Hematopoietic multipotent progenitor cell treated with erythropoietin and hydrocortisone succinate and interleukin-3 and kit ligand, for 17 days (in vitro differentiated cells): ENCODE data around the gene NHERF1.

Experiments
- DNase-seq: peaks from one replicate; pipeline ENCODE4 v3.0.0-alpha.2; 2015; ENCODE audit warnings: low spot score

NHERF1 gene

GRCh38 chr17:74810699-74811485 lies 62.5 kb downstream of the NHERF1 start:
- DNase-seq, result no peak

DNA sequence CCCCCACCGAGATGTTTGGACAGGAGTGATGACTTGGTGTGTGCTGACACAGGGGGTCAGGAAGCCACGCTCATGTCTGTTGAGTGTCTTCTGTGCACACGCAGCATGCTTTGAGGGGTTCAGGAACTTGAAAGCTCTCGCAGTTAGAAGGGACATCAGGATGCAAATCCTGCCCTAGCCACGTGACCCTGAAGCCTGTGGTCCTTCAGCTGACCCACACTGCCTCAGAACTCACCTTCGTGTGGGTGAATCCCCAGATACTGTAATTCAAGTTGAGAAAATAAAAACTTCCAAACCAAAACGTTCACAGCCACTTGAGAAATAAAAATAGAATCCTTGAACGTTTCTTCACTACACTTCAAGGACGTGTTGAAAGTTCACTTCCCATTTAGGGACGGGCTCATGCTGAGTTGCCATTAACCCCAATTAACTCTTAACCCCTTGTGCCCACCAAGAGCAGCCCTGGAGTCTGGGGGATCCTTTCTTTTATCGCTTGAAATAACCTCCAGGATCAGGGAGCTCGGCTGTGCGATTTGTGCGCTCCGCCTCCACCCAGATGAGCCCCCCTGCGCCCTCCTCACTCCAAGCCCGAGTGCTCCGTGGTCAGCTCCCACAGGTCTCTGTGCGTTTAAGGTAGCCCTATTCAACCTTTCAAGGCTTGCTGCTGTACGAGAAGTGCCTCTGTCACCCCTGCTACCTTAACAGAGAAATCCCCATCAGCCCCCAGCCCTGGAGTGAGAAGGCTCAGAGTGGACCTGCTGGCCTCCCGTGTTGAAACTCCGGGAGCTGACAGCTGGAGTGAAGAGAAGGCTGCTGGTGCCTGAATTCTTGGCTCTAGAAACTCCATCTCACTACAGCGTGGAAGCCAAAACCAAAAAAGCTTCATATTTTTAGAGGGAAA lies 63.9 kb downstream of the NHERF1 start:
- DNase-seq, result no peak

DNA sequence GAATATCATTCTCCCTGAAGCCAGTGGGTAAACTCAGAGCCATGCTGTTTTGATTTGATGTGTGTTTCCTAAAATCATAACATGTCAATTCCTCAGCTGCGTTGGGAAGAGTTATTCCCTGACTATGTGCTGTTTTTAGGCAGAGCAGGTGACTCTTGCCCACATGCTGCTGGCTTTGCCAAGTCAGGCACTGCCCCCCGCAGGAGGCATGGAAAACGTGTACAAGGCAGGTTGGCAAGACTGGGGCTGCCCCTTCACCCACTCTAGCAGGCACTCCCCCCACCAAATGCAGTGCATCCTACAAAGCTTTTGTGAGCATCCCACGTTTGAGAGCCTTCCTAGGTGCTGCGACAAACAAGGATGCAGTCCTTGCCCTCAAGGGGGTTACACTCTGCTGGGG lies 66.0 kb downstream of the NHERF1 start:
- no peak for DNase-seq

- DNase-seq, result no peak
These were observed 66.6 kb downstream of the NHERF1 start for GRCh38 chr17:74815067-74815466.

DNA sequence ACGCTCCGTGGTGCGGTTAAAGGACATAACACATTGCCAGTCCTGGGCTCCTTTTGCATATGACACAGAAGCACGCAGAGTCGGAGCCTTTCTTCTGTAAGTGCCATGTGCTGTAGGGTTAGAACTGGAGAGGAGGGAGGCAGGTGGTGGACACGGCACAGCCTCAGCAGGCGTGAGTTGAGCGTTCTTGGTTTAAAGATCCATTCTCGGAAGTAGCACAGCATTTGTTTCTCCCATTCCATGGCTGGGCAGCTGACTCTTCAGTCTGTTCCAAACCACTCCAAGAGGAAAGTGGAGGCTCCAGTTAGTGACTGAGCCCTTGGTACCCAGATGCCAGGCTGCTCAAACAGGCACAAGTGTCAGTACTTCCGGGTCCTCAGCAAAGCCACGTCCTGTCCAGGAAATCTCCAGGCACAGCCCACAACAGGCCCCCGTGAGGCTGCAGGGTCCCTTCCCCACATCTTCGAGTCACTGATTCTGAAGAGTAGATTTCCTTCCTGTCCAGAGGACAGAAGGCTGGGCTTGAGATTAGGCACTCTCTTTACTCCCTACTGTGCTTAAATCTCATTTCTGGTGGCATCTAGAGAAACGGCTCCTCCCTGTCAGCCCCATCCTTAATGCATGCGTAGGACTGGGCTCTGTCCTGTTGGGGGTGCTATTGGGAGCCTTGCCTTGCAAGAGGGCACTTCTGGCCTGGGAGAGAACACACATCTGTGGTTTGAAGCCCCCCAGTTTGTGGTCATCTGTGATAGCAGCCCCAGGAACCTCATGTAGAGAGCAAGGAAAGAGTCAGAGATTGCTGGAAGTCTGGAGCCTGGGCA lies 67.3 kb downstream of the NHERF1 start:
- DNase-seq, result no peak

- DNase-seq, result no peak
These were observed 68.6 kb downstream of the NHERF1 start for GRCh38 chr17:74816905-74817620.

DNA sequence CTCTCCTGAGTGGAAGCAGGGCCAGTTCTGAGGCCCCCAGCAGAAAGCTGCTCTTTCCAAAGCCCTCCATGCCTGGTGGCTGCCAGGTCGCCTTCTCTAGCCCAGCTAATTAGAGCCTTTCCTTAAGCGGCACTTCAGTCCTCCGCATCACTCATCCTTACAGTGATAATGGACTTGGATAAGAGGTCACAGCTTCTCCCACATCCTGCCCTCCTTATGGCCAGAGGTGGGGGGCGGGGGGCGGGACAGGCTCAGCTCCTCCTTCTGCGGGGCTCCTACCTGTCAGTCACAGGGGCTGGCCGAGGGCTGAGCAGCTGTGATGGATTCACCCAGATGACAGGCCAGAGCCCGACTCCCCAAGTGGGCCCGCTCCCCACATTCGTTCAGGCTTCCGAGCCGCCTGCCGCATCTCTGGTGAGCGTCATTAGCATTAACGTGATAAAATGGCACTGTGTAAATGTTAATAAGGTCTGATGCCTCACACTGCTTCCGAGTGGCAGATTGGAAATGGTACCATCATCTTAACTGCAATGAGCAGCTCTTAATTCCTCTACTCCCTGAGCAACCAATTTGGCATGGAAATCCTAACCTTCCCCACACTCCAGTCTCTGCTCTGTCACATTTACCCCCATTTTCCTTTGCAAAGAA lies 70.0 kb downstream of the NHERF1 start:
- DNase-seq, result no peak
